ENCODE data around the gene POP4.
"Not testable (repeated sequence)": the region's sequence is repeated elsewhere in the genome, so short reads cannot be mapped to it uniquely, and the experiment has no call there.

The POP4 gene

GRCh38 chr19:29605653-29606419, at the start of gene POP4:
TSS of gene POP4 (plus strand) at chr19:29606283. CDS start at chr19:29606319, 36 bp downstream.
- in situ Hi-C loops (cut with MboI; ENCODE audit: low sequenced_read_pairs), result no loop called here

GRCh38 chr19:29559110-29559509, 47.0 kb upstream of the POP4 start:
- in situ Hi-C loops (cut with MboI; ENCODE audit: low sequenced_read_pairs), result not testable (repeated sequence)

GRCh38 chr19:29559743-29560142, 46.3 kb upstream of the POP4 start:
- in situ Hi-C loops (cut with MboI; ENCODE audit: low sequenced_read_pairs), result no loop called here

GRCh38 chr19:29560313-29561075, 45.6 kb upstream of the POP4 start:
- in situ Hi-C loops (cut with MboI; ENCODE audit: low sequenced_read_pairs), result no loop called here

- in situ Hi-C loops (cut with MboI; ENCODE audit: low sequenced_read_pairs), result no loop called here
These were observed 44.5 kb upstream of the POP4 start for GRCh38 chr19:29561601-29562000.

- in situ Hi-C loops (cut with MboI; ENCODE audit: low sequenced_read_pairs), result no loop called here
These were observed 43.5 kb upstream of the POP4 start for GRCh38 chr19:29562299-29563297.

GRCh38 chr19:29563486-29564101, 42.5 kb upstream of the POP4 start:
- in situ Hi-C loops (cut with MboI; ENCODE audit: low sequenced_read_pairs), result no loop called here

- in situ Hi-C loops (cut with MboI; ENCODE audit: low sequenced_read_pairs), result no loop called here
These were observed 41.5 kb upstream of the POP4 start for GRCh38 chr19:29564574-29565005.

- in situ Hi-C loops (cut with MboI; ENCODE audit: low sequenced_read_pairs), result no loop called here
These were observed 40.9 kb upstream of the POP4 start for GRCh38 chr19:29565171-29565570.

- in situ Hi-C loops (cut with MboI; ENCODE audit: low sequenced_read_pairs), result no loop called here
These were observed 39.5 kb upstream of the POP4 start for GRCh38 chr19:29566496-29567054.

- in situ Hi-C loops (cut with MboI; ENCODE audit: low sequenced_read_pairs), result no loop called here
These were observed 38.6 kb upstream of the POP4 start for GRCh38 chr19:29567366-29567915.

- in situ Hi-C loops (cut with MboI; ENCODE audit: low sequenced_read_pairs), result no loop called here
These were observed 37.8 kb upstream of the POP4 start for GRCh38 chr19:29568036-29569025.

- in situ Hi-C loops (cut with MboI; ENCODE audit: low sequenced_read_pairs), result no loop called here
These were observed 36.8 kb upstream of the POP4 start for GRCh38 chr19:29569038-29569911.

- in situ Hi-C loops (cut with MboI; ENCODE audit: low sequenced_read_pairs), result no loop called here
These were observed 34.9 kb upstream of the POP4 start for GRCh38 chr19:29571181-29571580.

GRCh38 chr19:29573486-29573885, 32.6 kb upstream of the POP4 start:
- in situ Hi-C loops (cut with MboI; ENCODE audit: low sequenced_read_pairs), result no loop called here

- in situ Hi-C loops (cut with MboI; ENCODE audit: low sequenced_read_pairs), result no loop called here
These were observed 31.6 kb upstream of the POP4 start for GRCh38 chr19:29574510-29574909.

GRCh38 chr19:29576046-29576606, 30.0 kb upstream of the POP4 start:
- in situ Hi-C loops (cut with MboI; ENCODE audit: low sequenced_read_pairs), result no loop called here
